GM19438 (cell line): ENCODE measurements around the gene MTFR2.
"Not testable (repeated sequence)": the region's sequence is repeated elsewhere in the genome, so short reads cannot be mapped to it uniquely, and the experiment has no call there.

Source experiments
- ATAC-seq: cut with Tn5 transposase; IDR thresholded peaks from one replicate; pipeline ENCODE4 v1.9.1; 2021; ENCODE audit warnings: low read depth; ENCODE audit not compliant: unreplicated experiment

Gene MTFR2

DNA sequence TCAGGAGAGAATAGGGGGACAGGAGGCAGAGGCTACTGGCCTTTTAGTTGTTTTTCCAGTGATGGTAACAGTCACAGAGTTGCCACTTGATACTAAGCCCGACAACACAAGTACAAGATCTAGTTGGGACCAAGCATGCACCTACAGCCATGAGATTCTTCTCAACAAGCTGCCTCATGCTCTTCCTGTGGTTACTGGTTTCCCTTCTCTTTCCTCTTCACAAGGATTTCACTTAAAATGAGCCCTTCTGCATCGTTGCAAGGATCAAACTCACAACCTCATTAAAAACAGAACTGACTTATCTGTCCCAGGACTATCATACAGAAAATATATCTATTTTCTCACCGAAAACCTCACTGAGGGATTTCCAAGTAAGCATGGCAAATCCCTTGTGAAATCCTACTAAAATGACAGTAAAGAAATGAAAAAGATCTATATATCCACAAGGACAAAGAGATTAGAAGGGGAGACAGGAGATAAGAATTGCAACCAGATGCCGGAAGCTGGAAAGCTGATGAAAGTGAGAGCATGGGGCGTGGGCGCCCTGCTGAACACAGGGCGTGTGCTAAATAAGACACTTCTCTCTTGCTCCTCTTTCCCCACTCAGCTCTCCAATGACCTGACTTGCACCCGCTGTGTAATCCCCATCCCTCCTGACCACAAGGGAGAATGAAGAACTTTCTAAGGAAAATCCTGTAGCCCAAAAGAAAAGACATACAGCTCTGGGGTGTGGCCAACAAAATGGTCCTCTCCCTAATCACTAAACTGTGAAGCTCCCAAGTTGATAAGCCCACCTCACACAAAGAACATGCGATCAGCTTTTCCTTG lies 13.4 kb downstream of the MTFR2 start:
- no peak for ATAC-seq

DNA sequence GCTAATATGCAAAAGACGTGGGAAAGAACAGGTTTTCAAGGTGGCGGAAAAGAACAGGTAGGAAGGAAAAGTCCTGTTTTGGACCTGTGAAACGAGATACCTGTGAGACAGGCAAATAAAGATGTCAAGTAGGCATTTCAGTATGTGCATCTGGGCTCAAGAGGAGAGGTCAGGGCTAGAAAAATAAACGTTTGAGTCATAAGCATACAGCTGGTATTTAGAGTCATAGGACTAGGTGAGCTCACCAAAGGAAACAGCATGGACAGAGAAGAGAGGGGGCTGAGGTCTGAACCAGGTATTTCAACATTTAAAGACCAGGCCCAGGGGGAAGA lies 14.9 kb downstream of the MTFR2 start:
- no peak for ATAC-seq

DNA sequence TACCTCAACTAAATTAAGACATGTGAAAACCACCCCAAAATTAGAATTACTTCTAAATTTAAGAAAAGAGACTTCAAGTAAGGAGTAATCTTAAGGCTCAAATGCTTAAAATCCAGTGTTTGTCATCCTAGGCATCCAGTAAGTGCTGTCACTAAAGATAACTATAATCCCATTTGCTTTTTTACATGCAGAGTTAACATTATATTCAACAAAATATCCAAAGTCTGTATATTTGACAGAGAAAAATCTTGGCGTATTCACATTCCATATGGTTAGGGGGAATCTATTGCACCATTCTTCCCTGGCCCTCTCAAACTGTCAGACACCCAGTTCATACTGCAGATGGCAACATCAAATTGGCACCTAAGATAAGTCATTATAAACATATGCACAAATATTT lies 17.4 kb downstream of the MTFR2 start:
- no peak for ATAC-seq

DNA sequence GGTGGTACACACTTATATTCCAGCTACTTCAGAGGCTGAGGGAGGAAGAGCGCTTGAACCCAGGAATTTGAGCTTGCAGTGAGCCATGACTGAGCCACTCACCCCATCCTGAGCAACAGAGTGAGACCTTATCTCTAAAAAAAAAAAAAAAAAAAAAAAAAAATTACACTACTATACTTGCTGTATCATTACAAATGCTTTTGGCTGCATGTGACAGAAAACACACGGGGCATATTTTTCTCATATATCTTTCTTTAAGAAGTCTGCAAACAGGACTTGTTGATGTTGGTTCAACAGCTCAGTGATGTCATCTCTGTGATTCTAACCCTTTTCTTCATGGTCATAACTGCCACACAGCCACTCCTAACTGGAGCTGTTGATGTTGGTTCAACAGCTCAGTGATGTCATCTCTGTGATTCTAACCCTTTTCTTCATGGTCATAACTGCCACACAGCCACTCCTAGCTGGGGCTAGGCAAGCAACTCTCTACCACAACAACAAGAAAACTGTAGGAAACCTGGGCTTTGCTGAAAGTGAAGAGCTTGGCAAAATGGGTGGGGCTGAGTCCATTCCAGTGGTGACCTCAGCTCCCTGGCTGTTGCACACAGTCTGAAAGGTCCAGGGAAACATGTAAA lies 19.8 kb downstream of the MTFR2 start:
- no peak for ATAC-seq

DNA sequence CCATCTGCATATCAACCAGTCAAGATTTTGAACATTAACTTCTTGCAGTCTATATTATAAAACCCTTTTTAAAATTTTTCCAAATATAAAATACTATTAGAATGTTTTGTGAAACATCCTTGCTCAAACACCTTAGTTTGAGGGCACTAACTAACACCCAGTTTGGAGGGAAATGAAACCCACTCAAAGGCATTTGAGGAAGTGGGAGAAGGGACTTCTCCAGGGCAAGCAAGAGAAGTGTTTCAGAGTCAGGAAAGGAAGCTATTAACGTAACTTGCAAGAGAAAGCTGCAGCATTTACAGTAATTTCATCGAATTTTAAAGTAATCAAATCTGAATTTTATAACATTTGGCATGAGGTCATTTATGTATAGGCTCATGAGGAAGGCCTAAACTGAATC lies 21.3 kb downstream of the MTFR2 start:
- ATAC-seq: no peak

DNA sequence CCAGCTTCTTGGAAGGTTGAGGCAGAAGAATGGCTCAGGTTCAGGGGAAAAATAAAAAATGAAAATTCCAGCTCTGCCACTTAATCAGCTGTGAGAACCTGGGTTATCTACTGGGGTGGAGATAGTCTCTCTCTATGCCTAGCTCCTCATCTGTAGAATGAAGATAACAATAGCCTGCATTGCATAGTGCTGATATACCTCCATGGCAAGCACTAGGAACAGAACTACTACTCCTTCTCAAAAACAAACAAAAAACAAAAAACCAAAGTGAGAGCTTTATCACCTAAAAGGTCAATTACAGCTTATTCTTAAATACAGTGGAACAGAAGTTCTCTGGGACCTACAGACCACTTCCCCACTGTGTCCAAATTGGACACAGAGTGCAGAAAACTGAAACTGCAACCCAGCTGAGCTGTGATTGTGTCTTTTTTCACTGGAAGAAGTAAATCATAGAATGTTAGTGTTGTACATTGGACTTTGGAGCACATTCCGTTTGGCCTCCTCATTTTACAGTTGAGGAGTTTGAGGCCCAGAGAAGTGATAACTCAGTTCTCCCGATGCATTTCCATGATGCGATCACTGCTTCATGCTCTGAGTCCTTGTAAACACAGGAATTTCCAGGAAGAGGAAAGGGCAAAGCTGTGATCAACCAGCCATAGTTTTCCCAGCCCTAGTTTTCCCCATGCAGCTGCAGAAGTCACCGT lies 23.3 kb downstream of the MTFR2 start:
- ATAC-seq: peak; percentile 11

DNA sequence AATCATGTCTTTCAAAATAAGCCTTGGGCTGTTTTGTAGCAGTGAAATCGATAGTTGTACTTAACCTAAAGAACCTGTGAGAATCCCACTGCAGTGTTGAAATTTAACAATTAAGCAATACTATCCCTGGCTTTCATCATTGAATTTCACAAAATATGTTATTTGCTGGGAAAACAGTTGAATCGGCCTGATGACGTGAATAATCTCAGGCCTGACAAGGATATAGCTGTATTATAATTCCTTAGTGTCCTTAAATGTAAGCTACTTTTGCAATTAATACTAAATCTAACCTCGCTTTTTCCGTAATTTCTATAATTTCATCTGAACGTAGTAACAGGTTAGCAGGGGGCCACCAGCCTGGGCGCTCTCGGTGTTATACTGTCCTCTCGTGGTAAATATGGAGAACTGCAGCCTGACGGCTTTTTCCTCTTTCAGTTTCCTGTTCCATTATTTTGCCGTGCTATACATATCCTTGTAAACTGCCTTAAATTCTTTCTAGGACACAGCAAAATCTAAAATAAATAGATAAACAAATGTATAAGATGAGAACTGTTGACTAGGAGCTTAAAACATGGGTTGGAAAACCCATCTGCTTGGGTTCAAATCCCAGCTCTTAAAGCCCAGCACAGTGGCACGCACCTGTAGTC lies 24.0 kb downstream of the MTFR2 start:
- peak; percentile 63 for ATAC-seq

DNA sequence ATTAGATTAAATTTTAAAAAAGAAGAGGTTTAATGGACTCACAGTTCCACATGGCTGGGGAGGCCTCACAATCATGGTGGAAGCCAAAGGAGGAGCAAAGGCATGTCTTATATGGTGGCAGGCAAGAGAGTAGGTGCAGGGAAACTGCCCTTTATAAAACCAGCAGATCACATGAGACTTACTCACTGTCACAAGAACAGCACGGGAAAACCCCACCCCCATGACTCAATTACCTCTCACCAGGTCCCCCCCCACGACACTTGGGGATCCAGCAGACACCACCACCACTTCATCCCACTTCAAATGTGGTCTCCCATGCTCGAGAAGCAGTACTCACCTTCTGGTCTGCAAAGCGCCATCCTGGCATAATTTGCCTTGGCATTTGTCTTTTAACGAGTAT lies 24.6 kb downstream of the MTFR2 start:
- no peak for ATAC-seq

DNA sequence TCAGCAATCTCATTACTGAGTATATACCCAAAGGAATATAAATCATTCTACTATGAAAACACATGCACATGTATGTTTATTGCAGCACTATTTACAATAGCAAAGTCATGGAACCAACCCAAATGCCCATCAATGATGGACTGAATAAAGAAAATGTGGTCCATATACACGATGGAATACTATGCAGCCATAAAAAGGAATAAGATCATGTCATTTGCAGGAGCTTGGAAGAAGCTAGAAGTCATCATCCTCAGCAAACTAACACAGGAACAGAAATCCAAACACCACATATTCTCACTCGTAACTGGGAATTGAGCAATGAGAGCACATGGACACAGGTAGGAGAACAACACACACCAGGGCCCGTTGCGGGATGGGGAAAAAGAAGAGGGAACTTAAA lies 25.1 kb downstream of the MTFR2 start:
- not testable (repeated sequence) for ATAC-seq

DNA sequence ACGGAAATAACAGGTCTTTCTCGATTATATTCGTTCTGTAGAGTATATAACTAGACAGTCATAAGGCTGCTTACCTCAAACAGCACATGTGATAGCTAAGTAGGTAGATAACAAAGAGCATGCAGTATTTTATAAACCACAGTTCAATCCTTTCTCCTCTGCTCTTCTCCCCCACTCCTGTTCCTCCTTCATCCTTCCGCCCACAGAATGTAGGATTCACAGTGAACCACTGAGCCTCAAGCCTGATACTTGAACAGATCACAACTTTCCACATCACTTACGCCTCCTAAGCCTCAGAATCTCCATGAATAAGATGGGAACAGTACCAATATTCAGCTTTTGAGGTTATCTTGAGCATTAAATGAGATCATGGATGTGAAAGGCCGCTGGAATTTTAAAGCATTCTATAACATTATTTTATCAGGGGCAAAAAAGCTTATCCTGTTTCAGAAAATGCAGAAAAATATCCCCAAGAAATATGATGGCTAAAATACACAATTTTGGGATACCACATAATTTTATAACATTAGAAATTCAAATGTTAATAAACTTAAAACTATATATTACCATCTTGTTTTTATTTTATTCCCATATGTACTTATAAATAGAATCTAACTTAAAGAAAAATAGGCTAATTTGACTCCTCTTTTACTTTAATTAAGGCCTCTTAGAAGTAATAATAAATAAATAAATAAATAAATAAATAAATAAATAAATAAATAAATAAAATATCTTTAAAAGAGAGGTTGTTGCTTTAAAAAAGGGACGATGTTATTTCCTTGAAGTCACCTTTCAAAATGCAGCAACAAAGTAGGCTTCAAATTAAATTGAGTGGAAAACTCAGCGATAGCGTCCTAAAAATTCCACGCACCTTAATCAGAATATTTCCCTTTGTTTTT lies 33.4 kb downstream of the MTFR2 start:
- ATAC-seq: no peak

DNA sequence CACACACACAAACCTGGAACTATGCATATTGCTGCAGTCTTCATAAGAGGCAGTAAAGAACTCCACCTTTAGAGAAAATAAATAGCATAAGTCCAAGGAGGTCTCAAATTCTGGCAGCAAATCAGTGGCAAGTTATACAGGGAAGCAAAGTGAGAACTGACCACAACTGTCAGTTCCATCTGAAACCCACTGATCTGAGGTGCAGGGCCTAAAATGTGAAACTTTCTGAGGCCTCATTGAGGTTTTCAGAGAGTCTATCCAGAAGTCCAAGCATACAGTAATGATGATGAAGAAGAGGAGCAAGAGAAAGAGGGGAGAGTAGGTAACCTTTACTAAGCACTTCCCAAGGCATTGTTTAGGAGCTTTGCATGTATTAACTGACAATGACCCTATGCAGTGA lies 36.3 kb downstream of the MTFR2 start:
- ATAC-seq: no peak

DNA sequence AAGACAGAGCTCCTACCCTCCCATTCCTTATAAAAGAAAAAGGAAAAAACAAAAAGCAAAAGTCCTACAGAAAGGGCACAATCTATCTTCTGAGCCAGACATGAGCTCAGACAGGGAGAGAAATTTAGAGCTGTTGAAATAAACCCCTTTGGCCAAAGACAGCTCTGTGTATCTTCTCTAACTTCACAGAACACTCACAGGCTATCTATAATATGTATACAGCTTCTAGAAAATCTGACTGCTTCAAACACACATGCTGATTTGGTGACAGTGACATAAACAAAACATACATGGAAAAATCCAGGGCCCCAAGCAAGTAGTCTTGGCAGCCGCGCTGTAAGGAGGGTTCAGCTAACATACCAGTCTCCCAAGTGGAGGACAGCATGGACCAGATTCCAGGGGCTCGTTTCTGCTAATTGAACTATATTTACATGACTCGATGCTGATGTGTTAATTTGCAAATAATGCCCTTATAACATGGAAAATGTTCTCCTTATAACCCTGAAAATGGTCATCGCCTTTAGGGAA lies 37.0 kb downstream of the MTFR2 start:
- no peak for ATAC-seq

DNA sequence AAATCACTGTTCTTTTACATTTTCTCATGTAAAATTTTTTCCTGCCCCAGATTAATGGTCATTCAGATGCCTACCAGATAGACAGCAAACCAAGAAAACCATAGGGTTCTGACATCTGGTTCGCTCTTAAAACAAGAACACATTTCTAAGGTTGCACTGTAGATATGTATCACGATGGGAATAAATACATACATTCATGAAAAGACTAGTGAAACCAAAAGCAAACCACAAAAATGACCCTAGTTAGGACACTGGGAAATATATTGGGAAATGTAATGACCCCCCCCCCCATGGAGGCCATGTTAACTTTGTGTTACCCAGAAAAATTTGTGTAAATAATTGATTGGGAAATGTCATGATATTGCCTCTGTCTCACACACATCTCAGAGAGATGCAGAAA lies 37.5 kb downstream of the MTFR2 start:
- ATAC-seq: no peak

DNA sequence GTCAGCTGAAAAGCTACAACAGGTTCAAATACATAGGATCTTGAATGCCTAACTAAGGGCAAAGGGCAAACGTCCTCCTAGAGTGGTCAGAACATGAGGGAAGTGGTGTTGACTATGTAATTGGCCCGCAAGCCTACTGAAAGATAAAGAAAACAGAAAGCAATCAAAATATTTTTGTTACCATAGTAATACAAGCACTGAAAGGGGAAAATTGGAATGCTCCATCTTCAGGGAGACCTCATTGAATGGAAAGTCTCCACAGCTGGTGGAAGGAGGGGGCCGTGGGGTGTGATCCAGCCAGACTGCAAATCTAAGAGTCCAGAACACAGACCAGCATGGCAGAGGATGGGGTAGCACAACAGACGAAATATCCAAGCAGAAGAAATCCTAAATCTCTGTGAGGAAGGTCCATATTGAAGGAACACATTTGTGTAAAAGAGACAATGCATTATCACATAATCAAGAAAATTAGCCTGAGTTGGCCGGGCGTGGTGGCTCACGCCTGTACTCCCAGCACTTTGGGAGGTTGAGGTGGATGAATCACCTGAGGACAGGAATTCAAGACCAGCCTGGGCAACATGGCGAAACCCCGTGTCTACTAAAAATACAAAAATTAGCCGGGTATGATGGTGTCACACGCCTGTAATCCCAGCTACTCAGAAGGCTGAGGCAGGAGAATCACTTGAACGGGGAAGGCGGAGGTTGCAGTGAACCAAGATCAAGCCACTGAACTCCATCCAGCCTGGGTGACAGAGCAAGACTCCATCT lies 39.5 kb downstream of the MTFR2 start:
- no peak for ATAC-seq

DNA sequence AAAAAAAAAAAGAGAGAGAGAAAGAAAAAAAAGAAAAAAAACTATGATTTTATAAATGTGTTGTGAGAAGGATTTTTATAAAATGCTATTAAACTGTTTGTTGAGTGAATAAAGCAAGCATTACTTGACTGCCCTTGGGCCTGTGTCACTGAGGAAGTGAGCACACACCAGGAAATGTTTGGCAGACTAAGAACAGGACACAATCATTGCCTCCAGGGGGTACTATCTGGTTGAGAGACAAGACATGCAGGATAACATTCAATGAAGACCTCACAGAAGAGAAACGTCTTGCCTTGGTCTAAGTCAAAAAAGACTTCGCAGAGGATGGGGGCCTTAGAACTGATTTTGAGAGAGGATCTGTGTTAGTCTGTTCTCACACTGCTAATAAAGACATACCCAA lies 40.6 kb downstream of the MTFR2 start:
- no peak for ATAC-seq

DNA sequence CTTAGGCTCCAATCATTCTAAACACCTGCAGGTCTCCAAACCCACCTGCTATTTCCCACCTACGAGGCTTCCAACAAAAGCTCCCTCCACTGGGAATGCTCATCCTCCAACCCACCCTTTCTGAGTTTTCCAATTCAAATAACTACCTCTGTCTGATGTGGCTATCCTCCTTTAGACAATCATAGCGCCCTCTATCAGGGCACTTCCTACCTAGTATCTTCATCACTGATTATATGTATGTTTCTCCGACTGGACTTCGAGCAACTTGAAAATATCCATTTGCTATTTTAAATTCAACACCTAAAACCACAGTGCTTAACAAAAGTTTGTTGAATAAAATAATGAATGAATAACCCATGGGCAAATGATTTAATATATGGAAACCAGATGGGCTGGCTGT lies 41.3 kb downstream of the MTFR2 start:
- ATAC-seq: no peak

DNA sequence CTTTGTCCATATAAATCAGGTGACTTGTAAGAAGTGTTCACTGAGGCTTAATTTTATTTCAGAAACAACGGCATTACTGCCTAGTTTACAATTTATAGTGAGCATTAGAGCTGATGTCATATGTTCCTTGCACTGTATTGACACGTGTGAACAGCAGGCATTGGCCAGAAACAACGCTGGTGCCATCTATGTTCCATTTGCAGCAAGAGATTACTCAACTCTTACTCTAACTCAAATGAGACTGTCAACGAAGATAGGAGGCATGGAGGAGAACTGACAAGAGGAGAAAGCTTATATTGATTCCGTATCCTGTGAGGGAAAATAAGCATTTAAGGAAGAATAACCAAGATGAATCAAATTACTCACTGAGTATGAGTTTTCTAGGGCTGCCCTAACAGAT lies 48.4 kb downstream of the MTFR2 start:
- no peak for ATAC-seq

DNA sequence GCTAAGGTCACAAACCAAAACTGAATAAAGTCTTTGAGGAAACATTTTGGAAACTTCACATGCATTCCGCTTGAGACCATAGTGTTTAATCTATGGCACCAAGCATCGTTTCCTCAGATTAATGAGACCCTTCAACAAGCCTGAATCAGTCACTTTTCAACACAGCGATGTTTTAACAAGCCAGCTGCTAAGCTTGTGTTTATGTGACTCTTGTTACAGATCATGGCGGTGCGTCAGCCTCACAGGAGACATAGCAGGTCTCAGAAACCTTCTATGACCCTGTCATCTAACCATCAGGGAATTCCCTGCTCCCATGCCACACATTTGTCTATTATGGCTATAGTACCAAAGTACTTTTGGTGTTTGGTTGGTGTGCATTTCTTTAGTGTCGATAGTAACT lies 57.2 kb downstream of the MTFR2 start:
- no peak for ATAC-seq

DNA sequence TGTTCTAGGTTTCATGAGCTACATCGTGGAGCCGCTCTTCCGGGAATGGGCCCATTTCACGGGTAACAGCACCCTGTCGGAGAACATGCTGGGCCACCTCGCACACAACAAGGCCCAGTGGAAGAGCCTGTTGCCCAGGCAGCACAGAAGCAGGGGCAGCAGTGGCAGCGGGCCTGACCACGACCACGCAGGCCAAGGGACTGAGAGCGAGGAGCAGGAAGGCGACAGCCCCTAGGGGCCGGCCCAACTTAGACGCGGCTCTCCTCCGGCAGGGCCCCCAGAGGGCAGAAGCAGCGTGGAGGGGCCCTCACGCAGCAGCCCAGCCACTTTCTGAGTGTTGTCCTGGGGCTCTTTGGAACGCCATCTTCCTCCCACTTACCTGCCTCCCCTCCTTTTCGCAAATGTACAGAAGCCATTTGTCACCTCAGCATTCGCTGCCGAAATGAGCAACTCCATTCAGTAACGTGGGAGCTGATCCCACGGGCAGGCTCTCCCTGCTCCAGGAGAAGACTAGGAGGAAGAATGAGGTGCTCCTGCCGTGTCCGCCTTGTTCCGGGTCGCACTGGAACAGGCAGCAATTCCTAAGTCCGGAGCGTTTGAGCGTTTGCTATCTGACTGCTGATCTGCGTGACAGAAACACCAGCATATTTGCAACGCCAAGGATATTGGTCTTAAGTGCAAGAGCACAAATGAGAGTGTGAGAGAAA lies 58.4 kb downstream of the MTFR2 start:
- ATAC-seq: no peak
